ENCODE measurements around the gene ESPNL.

- TF ChIP-seq GATA3 (IDR thresholded peaks at IDR 0.05; ENCODE audit: low read depth, low read length) (no peak), GATA2 (IDR thresholded peaks at IDR 0.05; ENCODE audit: low read depth, low read length) (no peak)
Observed at GRCh38 chr2:238077292-238077691, 22.8 kb upstream of the ESPNL start.
